WERI-Rb-1 (cell line): ENCODE data around the gene MINK1.
A peak's percentile ranks its signal among the peaks of the same experiment; 100 is the strongest.

Source experiments
- DNase-seq: peaks from one replicate; pipeline ENCODE4 v3.0.0-alpha.2; 2020
- H3K27ac ChIP-seq: fragments of 250-450 bp; sonication (Bioruptor Pico); 2 replicates; pipeline ENCODE4 v1.5.1; 2020; ENCODE audit warnings: mild to moderate bottlenecking, moderate library complexity
- H3K27me3 ChIP-seq: fragments of 250-450 bp; sonication (Bioruptor Pico); 2 replicates; pipeline ENCODE4 v1.5.1; 2021; ENCODE audit warnings: mild to moderate bottlenecking, low read depth, moderate library complexity; ENCODE audit not compliant: insufficient read depth, severe bottlenecking
- H3K36me3 ChIP-seq: fragments of 250-450 bp; sonication (Bioruptor Pico); 2 replicates; pipeline ENCODE4 v1.5.1; 2020; ENCODE audit warnings: mild to moderate bottlenecking, moderate library complexity
- H3K4me3 ChIP-seq: 2 replicates; pipeline ENCODE4 v1.5.1; 2011; ENCODE audit warnings: low read depth, mild to moderate bottlenecking, control low read depth, low read length
- H3K9me3 ChIP-seq: fragments of 250-450 bp; sonication (Bioruptor Pico); 2 replicates; pipeline ENCODE4 v1.5.1; 2021; ENCODE audit warnings: mild to moderate bottlenecking, moderate library complexity; ENCODE audit not compliant: severe bottlenecking
- TF ChIP-seq, protein P1 (sequence below): IDR thresholded peaks from 2 replicates; pipeline ENCODE4 v1.5.1; 2011; ENCODE audit warnings: low read depth, mild to moderate bottlenecking, control low read depth, inconsistent platforms, low read length

The MINK1 gene

DNA sequence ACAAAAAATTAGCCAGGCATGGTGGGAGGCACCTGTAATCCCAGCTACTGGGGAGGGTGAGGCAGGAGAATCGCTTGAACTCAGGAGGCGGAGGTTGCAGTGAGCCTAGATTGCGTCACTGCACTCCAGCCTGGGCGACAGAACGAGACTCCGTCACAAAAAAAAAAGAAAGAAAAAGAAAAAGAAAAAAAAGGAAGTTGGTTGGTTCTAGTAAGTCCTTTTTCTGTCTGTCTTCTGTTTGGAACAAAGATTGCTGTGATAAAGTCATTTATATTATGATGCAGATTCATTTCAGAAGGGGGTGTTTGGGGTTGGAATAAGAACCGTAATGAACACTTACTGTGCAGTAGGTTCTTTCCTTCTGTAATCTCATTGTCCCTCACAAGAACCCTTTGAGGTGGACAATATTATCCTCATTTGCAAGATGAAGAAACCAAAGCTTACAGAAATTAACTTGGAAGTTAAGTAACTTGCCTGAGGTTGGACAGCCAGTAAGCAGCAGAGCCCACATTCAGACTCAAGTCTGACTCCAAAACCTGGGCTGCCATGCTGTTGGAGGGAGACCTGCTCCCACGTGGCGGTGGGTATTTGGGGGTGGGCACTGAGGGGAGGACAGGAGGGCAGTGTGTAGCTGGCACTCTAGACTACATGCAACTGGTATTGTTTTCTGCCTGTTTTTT, 10.3 kb downstream of the MINK1 start:
- Histone ChIP-seq H3K27ac (no peak overlapping the region), H3K4me3 (no peak overlapping the region), H3K36me3 (peaks cover 97% of the 10 kb centered on the region), H3K9me3 (no peaks in the 10 kb centered on the region), H3K27me3 (no peaks in the 10 kb centered on the region)
- TF ChIP-seq, protein P1, sequence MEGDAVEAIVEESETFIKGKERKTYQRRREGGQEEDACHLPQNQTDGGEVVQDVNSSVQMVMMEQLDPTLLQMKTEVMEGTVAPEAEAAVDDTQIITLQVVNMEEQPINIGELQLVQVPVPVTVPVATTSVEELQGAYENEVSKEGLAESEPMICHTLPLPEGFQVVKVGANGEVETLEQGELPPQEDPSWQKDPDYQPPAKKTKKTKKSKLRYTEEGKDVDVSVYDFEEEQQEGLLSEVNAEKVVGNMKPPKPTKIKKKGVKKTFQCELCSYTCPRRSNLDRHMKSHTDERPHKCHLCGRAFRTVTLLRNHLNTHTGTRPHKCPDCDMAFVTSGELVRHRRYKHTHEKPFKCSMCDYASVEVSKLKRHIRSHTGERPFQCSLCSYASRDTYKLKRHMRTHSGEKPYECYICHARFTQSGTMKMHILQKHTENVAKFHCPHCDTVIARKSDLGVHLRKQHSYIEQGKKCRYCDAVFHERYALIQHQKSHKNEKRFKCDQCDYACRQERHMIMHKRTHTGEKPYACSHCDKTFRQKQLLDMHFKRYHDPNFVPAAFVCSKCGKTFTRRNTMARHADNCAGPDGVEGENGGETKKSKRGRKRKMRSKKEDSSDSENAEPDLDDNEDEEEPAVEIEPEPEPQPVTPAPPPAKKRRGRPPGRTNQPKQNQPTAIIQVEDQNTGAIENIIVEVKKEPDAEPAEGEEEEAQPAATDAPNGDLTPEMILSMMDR: no peak
- DNase-seq: no peak

DNA sequence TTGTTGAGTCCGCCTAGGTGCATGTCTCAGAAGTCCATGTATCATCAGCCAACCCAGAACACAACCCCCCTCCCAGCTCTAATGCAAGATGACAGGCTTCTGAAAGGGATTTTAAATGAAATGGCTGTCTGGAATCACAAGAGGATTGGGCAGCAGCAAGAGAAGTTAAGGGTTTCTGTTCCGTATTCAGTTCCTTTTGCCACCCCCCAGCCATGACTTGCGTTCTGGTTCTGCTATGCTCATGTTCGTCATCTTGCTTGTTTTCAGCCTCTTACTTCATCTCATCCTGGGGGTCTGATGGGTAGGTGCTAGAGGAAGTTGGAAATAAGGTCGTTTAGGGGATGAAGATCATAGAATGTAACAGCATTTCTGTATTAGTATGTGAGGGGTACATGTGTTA, 12.0 kb downstream of the MINK1 start:
- peaks cover 93% of the 10 kb centered on the region for H3K36me3 ChIP-seq
- TF ChIP-seq, protein P1: no peak
- H3K27ac ChIP-seq: peak overlapping the region; percentile 34
- no peak overlapping the region for H3K4me3 ChIP-seq
- H3K9me3 ChIP-seq: no peaks in the 10 kb centered on the region
- H3K27me3 ChIP-seq: no peaks in the 10 kb centered on the region
- no peak for DNase-seq

DNA sequence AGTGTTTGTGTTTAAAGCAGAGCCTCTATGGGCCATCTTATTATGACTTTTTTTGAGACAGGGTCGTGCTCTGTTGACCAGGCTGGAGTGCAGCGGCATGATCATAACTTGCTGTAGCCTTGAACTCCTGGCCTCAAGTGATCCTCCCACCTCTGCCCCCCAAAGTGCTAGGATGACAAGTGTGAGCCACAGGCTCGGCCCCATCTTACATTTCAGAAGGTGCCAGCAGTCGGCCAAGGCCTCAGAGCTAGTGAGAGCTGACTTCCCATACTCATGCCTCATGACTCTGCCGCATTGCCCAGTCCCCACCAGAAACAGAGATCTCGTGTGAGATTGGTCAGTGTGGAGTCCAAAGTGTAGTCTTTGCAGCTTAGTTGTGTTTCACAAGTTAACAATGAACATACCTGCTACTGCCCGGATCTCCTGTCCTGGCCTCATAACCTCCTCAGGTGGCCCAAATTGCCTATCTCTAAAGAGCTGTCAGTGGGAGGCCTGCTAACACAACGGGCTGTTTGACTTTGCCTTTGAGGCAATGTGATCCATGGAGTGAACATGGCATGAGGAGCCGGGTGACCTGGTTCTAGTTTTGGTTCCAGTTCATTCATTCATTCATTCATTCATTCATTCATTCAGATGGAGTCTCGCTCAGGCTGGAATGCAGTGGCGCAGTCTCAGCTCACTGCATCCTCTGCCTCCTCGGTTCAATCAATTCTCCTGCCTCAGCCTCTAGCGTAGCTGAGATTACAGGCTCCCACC, 13.7 kb downstream of the MINK1 start:
- Histone ChIP-seq H3K27ac (peak overlapping the region; percentile 82), H3K36me3 (peaks cover 82% of the 10 kb centered on the region), H3K27me3 (no peaks in the 10 kb centered on the region), H3K4me3 (no peak overlapping the region), H3K9me3 (no peaks in the 10 kb centered on the region)
- TF ChIP-seq, protein P1: no peak
- DNase-seq: no peak

DNA sequence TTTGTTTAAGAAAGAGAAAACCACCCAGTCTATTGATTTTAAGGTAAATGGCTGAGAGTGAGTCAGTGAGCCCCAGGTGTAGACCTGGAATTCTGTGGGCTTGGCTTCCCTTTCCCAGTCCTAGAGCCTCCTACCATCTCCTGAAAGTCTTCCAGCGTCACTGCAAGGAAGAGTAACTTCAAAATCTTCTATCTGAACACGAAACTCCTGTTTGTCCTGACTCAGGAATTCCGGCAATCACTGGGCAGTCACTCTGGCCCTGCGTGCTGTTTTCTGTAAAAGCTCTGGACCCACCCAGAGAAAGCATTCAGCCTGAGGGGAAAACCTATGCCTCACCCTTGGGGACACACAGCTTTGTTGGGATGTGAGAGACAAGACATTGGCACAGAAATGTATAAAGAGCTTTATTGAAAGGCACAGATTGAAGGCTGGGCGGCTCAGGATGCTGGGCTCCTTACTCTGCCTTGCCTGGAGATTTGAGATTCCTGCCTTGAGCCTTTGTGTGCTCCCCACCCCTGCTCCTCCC, 15.9 kb downstream of the MINK1 start:
- H3K27ac ChIP-seq: peak overlapping the region; percentile 82

DNA sequence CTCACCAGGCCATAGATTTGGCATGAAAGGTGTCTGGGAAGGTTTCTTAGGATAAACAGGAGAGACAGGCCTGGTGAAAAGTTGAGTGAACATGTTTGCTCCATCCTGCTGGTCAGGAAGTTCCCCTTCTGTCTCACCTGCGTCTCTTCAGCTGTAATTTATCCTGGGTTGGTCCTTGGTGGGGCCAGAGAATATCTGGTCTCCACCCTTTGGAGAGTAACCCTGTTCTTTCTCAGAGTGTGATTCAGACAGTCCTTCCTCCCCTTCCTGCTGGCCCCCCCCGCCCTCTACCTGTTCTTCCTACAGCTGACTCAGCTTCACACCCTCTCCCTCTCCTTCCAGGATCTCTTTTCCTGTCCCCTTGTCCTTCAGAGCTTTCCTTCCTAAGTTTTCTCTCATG, 17.1 kb downstream of the MINK1 start:
- H3K4me3 ChIP-seq: no peak overlapping the region
- H3K27ac ChIP-seq: no peak overlapping the region; the same call in 1 of the 2 replicates
- no peak for DNase-seq
- no peaks in the 10 kb centered on the region for H3K27me3 ChIP-seq
- peaks cover 63% of the 10 kb centered on the region for H3K36me3 ChIP-seq
- H3K9me3 ChIP-seq: no peaks in the 10 kb centered on the region
- TF ChIP-seq, protein P1: no peak

More for the DNA sequence above, 15.9 kb downstream of the MINK1 start:
- TF ChIP-seq, protein P1: no peak
- Histone ChIP-seq H3K9me3 (no peaks in the 10 kb centered on the region), H3K4me3 (no peak overlapping the region), H3K36me3 (peaks cover 68% of the 10 kb centered on the region), H3K27me3 (no peaks in the 10 kb centered on the region)
- no peak for DNase-seq
